Sigmoid colon (tissue), 4 donors: ENCODE data around the gene MRPL14.

ENCODE experiments used
- POLR2AphosphoS5 ChIP-seq, 4 donors: sonication (generic); formaldehyde crosslinking; IDR thresholded peaks; one replicate each; pipeline ENCODE4 v1.6.1; 2017; ENCODE audit warnings: antibody characterized with exemption in 4 of 4
- TF ChIP-seq, protein P1 (sequence below), 4 experiments: fragments of 450-650 bp in 3 of 4; fragments of 200-600 bp in 1 of 4; IDR thresholded peaks; one replicate each; pipeline ENCODE4 v1.5.1; 2016 to 2019; ENCODE audit warnings: antibody characterized with exemption in 4 of 4, mild to moderate bottlenecking in 3 of 4, moderate library complexity in 2 of 4

DNA sequence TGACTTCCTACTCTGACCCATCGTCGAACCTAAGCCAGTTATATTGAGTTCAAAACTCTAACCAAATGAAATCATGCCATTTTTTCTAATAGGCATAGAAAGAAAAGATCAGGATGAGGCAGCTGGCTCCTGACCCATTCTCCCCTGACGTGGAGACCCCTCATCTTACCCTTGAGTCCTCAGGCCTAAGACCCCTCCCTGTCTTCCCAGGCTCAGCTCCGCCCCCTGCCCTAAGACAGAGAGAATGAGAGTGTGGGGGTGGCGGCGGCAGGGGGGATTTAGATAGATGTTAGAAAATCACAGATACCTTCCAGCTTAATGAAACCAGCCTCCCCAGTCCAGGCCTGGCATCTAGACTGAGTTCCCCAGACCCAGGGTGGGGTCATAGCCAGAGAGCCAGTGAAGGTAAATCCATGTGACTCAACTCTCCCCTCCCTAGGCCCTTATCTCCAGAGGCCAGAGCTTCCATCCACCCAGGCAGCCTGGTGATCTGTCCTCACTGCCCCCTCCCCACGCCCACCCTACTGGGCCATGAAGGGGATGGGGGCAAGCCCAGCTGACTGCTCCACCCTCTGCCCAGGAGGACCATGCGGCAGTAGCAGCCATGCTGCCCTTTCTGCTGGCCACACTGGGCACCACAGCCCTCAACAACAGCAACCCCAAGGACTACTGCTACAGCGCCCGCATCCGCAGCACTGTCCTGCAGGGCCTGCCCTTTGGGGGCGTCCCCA is 6.9 kb upstream of the MRPL14 start:
- TF ChIP-seq, protein P1, sequence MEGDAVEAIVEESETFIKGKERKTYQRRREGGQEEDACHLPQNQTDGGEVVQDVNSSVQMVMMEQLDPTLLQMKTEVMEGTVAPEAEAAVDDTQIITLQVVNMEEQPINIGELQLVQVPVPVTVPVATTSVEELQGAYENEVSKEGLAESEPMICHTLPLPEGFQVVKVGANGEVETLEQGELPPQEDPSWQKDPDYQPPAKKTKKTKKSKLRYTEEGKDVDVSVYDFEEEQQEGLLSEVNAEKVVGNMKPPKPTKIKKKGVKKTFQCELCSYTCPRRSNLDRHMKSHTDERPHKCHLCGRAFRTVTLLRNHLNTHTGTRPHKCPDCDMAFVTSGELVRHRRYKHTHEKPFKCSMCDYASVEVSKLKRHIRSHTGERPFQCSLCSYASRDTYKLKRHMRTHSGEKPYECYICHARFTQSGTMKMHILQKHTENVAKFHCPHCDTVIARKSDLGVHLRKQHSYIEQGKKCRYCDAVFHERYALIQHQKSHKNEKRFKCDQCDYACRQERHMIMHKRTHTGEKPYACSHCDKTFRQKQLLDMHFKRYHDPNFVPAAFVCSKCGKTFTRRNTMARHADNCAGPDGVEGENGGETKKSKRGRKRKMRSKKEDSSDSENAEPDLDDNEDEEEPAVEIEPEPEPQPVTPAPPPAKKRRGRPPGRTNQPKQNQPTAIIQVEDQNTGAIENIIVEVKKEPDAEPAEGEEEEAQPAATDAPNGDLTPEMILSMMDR (IDR thresholded peaks at IDR 0.05): no peak
- TF ChIP-seq POLR2AphosphoS5 (IDR thresholded peaks at IDR 0.05): no peak
